Measurements from ENCODE around the gene COL4A1.

COL4A1 gene

GRCh38 chr13:110289174-110289573 is 17.8 kb downstream of the COL4A1 start:
- DNase-seq = no peak

GRCh38 chr13:110286833-110287819 is 19.8 kb downstream of the COL4A1 start:
- no peak for DNase-seq

GRCh38 chr13:110285991-110286832 is 20.7 kb downstream of the COL4A1 start:
- DNase-seq = no peak

- no peak for DNase-seq
These were observed 22.0 kb downstream of the COL4A1 start for GRCh38 chr13:110284779-110285484.

- no peak for DNase-seq
These were observed 23.0 kb downstream of the COL4A1 start for GRCh38 chr13:110283736-110284517.

GRCh38 chr13:110282316-110282841 is 24.6 kb downstream of the COL4A1 start:
- no peak for DNase-seq

GRCh38 chr13:110281736-110282135 is 25.2 kb downstream of the COL4A1 start:
- DNase-seq = no peak

- DNase-seq = no peak
These were observed 25.8 kb downstream of the COL4A1 start for GRCh38 chr13:110280985-110281688.

GRCh38 chr13:110280231-110280813 is 26.6 kb downstream of the COL4A1 start:
- no peak for DNase-seq

- DNase-seq = no peak
These were observed 27.3 kb downstream of the COL4A1 start for GRCh38 chr13:110279684-110280083.

GRCh38 chr13:110278859-110279258 is 28.1 kb downstream of the COL4A1 start:
- no peak for DNase-seq

GRCh38 chr13:110277357-110277975 is 29.5 kb downstream of the COL4A1 start:
- DNase-seq = no peak

- no peak for DNase-seq
These were observed 30.4 kb downstream of the COL4A1 start for GRCh38 chr13:110276553-110276950.

GRCh38 chr13:110275931-110276552 is 30.9 kb downstream of the COL4A1 start:
- DNase-seq = no peak

GRCh38 chr13:110274687-110275086 is 32.3 kb downstream of the COL4A1 start:
- DNase-seq = no peak

- no peak for DNase-seq
These were observed 33.7 kb downstream of the COL4A1 start for GRCh38 chr13:110273254-110273653.

- no peak for DNase-seq
These were observed 34.3 kb downstream of the COL4A1 start for GRCh38 chr13:110272651-110273050.

GRCh38 chr13:110272227-110272626 is 34.7 kb downstream of the COL4A1 start:
- DNase-seq = no peak

GRCh38 chr13:110271313-110271712 is 35.6 kb downstream of the COL4A1 start:
- no peak for DNase-seq

GRCh38 chr13:110270507-110270906 is 36.5 kb downstream of the COL4A1 start:
- DNase-seq = no peak
